AG08396 (cell line): ENCODE measurements around the gene NAV1.

Source experiments
- DNase-seq: peaks from one replicate; pipeline ENCODE4 v3.0.0; 2012; ENCODE audit warnings: low spot score, mixed read lengths

NAV1 gene

GRCh38 chr1:201587729-201588128 lies 48.8 kb downstream of the NAV1 start:
- no peak for DNase-seq
